HFF-Myc (cell line): ENCODE measurements around the gene POC5.

ENCODE experiments used
- DNase-seq: peaks from one replicate; pipeline ENCODE4 v3.0.0-alpha.2; 2011; ENCODE audit warnings: low read depth; ENCODE audit errors: extremely low read depth
- H3K4me3 ChIP-seq: replicated peaks from 2 replicates; pipeline ENCODE4 v1.5.1; 2011; ENCODE audit warnings: low read depth, mild to moderate bottlenecking, control low read depth, low read length
- TF ChIP-seq, protein P1 (sequence below): IDR thresholded peaks from 2 replicates; pipeline ENCODE4 v1.5.1; 2012; ENCODE audit warnings: mild to moderate bottlenecking, low read depth, low read length, control low read depth; ENCODE audit errors: missing control alignments

Gene POC5

DNA sequence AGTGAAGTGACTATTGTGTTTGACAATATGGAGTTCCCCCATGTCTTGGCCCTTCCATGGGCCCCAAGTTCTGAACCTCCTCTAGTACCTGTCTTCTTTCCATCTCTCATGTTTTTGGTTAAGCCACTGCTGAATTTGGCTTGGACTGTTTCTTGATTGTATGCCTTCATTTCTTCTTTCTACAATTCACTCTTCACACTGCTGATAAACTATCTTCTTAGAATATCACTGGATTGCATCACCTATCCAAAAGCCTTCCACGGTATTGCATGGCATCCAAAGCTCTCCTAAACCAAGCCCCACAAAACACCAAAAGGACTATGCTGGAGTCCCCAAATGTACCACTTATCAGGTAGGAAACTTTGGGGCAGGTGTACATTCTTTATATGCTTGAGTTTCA, 4.3 kb upstream of the POC5 start:
- TF ChIP-seq, protein P1, sequence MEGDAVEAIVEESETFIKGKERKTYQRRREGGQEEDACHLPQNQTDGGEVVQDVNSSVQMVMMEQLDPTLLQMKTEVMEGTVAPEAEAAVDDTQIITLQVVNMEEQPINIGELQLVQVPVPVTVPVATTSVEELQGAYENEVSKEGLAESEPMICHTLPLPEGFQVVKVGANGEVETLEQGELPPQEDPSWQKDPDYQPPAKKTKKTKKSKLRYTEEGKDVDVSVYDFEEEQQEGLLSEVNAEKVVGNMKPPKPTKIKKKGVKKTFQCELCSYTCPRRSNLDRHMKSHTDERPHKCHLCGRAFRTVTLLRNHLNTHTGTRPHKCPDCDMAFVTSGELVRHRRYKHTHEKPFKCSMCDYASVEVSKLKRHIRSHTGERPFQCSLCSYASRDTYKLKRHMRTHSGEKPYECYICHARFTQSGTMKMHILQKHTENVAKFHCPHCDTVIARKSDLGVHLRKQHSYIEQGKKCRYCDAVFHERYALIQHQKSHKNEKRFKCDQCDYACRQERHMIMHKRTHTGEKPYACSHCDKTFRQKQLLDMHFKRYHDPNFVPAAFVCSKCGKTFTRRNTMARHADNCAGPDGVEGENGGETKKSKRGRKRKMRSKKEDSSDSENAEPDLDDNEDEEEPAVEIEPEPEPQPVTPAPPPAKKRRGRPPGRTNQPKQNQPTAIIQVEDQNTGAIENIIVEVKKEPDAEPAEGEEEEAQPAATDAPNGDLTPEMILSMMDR = no peak
- H3K4me3 ChIP-seq = no peak overlapping the region
- no peak for DNase-seq

DNA sequence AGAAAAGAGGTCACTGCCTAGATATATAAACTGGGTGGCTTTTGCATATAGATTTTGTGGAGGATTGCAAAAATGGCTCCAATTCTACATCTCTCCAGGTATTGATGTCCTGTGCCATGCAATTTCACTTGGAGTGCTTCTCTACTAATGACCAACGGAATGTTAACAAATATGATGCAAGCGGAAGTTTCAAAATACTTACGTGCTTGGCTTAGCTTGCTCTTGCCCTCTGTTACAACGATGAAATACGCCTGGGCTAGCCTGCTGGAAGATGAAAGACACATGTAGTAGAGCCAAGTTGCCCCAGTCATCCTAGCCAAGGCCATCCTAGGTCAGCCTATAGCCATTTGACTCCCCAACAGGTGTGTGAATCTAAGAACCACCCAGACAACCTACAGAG, 3.6 kb upstream of the POC5 start:
- DNase-seq = no peak
- TF ChIP-seq, protein P1 = no peak
- H3K4me3 ChIP-seq = no peak overlapping the region

DNA sequence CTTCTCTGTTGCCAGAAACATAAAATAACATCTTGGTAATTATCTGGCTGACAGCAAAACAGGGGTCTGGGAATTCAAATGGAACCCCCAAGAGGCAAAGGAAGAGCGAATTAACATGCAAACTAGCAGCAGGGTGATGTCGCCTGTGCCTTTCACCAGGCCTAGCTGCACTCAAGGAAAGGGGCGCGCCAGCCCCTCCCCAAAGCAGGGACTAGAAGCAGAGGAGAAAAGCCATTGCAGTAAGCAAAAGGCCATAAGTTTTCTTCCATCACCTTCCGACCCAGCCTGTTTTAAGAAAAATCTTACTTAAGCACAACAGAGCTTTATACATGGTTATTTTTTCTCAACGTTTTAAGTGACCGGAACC, 539 bp downstream of the POC5 start:
- TF ChIP-seq, protein P1 = no peak
- peak overlapping the region; percentile 77 for H3K4me3 ChIP-seq
- no peak for DNase-seq

DNA sequence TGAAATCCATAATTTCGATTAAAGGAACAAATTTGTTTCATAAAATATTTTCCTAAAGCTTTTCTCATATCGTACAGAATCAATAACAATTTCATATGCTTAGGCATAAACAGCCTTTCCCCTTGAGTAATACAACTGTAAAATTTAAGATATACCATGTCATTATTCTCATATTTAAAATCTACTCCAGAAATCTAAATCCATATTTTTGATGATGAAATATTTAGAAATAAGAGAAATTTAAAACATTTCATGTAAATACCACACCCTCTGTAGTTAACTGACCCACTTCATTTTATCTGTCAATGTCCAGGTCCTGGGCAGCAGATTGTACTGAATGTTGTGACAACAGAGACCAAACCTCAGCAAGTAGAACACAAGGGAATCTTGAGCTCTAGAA, 5.1 kb downstream of the POC5 start:
- DNase-seq = no peak
- TF ChIP-seq, protein P1 = no peak
- no peak overlapping the region for H3K4me3 ChIP-seq

DNA sequence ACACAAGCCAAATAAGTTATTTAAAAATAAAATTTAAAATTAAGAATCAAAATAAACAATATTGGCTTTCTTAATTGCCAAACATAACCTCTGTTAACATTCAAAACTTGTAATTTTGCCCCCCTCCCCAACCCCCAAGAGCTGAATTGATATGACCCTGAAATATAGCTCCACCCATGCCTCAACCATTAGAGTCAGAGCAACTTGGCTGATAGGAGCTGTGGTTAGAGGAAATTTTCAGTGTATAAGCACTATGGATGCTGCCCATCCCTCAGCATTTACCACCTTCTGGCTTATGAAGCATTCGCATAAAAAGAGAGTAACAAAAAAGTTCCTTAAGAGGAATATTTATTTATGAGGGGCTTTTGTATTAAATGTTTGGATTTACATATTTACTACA, 6.1 kb downstream of the POC5 start:
- TF ChIP-seq, protein P1 = no peak
- no peak overlapping the region for H3K4me3 ChIP-seq
- DNase-seq = no peak

DNA sequence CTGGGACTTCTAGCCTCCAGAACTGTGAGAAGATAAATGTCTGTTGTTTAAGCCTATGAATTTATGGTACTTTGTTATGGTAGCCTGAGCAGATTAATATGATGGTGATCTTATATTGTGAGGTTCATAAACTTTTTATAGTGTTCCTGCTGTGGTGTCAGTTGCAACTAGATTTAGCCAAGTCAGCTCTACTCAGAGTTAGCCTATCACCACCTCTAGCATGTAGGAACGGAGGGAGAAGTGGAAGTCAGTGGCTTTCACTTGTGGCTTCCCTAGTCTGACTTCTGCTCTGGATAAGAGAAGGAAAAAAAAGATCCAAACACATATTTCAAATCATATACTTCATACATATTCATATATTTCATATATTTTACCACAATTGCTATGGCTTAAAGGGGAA, 6.6 kb downstream of the POC5 start:
- TF ChIP-seq, protein P1 = no peak
- DNase-seq = no peak
- no peak overlapping the region for H3K4me3 ChIP-seq

DNA sequence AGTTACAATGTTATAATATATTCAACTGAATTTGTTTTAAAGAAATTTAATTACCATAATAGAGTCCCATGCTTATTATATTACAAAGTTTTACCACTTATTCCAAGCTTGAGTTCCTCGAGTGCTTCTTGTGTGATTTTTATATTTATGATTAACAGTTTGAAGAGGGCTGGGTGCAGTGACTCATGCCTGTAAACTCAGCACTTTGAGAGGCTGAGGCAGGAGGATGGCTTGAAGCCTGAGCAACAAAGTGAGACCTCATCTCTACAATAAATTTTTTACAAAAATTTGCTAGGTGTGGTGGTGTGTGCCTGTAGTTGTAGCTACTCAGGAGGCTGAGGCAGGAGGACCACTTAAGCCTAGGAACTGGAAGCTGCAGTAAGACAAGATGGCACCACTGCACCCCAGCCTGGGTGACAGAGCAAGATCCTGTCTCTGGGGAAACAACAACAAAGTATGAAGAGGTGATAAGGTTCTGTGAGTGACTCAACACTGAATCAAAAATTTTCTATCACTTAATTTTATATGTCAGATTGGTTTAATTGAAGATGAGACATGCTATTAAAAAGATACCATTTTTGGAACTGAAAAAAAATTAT, 9.2 kb downstream of the POC5 start:
- no peak for DNase-seq

More for the DNA sequence above, 9.2 kb downstream of the POC5 start:
- no peak overlapping the region for H3K4me3 ChIP-seq
- TF ChIP-seq, protein P1 = no peak
